ENCODE results near the gene ST3GAL5. TPM values are rescaled to one million over a fixed set of nuclear protein-coding genes. Genes with fewer than 3 reads are reported as not detected.
"Not testable (repeated sequence)": the region's sequence is repeated elsewhere in the genome, so short reads cannot be mapped to it uniquely, and the experiment has no call there.

Gene ST3GAL5
- total RNA-seq, 2 donors from 2014 or later = 5.5 to 20.4 TPM

- H3K4me1 ChIP-seq = peaks cover 0 to 35% of the 10 kb centered on the region in 2 donors
- TF ChIP-seq CTCF (IDR thresholded peaks at IDR 0.05) = peak in 1 of 2 donors; percentile 53
- H3K27me3 ChIP-seq = no peaks in the 10 kb centered on the region
- H3K36me3 ChIP-seq = no peaks in the 10 kb centered on the region
- H3K27ac ChIP-seq = peak overlapping the region; percentile 80
- peak; percentile 76 for DNase-seq (ENCODE audit: low spot score)
- H3K4me3 ChIP-seq = peak overlapping the region; percentile 74 to 82
- no peaks in the 10 kb centered on the region for H3K9me3 ChIP-seq
Observed at GRCh38 chr2:85887566-85888019, 1.2 kb downstream of the ST3GAL5 start.

DNA sequence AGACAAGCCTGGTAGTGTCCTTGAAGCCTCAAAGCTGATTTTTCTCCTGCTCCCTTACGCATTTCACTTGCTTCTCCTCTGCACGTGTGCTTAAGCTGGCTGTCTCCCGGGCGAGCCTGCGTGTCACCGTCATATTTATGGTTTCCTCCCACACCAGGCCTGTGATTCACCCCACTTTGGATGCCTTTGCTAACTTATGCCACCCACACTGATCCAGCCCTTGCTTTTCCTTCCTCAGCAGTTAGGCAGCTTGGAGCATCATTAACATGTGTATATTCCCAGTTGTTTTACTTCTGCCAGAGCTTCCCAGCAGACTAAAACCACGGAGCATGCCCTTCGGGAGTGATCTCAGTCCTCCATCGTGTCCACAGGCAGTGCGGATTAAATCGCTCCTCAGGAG, 2.2 kb downstream of the ST3GAL5 start:
- TF ChIP-seq CTCF (IDR thresholded peaks at IDR 0.05) = no peak
- no peaks in the 10 kb centered on the region for H3K27me3 ChIP-seq
- no peaks in the 10 kb centered on the region for H3K36me3 ChIP-seq
- peak; percentile 82 for DNase-seq (ENCODE audit: low spot score)
- no peaks in the 10 kb centered on the region for H3K9me3 ChIP-seq
- H3K27ac ChIP-seq = peak overlapping the region; percentile 80
- H3K4me3 ChIP-seq = peak overlapping the region in 1 of 2 donors; percentile 82
- peaks cover 0 to 35% of the 10 kb centered on the region in 2 donors for H3K4me1 ChIP-seq

- Histone ChIP-seq H3K4me1 (peaks cover 0 to 35% of the 10 kb centered on the region in 2 donors), H3K36me3 (no peaks in the 10 kb centered on the region), H3K27me3 (no peaks in the 10 kb centered on the region), H3K27ac (no peak overlapping the region), H3K9me3 (no peaks in the 10 kb centered on the region), H3K4me3 (no peak overlapping the region)
- TF ChIP-seq CTCF (IDR thresholded peaks at IDR 0.05) = no peak
- no peak for DNase-seq (ENCODE audit: low spot score)
Observed at GRCh38 chr2:85886141-85886540, 2.6 kb downstream of the ST3GAL5 start.

DNA sequence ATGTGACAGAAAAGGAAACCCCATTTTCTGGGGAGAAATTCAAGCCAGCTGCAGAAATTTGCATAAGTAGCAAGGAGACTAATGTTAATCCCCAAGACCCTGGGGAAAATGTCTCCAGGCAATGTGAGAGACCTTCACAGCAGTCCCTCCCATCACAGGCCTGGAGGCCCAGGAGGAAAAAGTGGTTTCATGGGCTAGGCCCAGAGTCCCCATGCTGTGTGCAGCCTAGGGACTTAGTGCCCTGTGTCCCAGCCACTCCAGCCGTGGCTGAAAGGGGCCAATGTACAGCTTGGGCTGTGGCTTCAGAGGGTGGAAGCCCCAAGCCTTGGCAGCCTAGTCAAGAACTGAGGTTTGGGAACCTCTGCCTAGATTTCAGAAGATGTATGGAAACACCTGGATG, 7.0 kb downstream of the ST3GAL5 start:
- not testable (repeated sequence) for H3K27ac ChIP-seq; H3K4me1 ChIP-seq; DNase-seq (ENCODE audit: low spot score); H3K36me3 ChIP-seq; H3K27me3 ChIP-seq; H3K4me3 ChIP-seq; H3K9me3 ChIP-seq

DNA sequence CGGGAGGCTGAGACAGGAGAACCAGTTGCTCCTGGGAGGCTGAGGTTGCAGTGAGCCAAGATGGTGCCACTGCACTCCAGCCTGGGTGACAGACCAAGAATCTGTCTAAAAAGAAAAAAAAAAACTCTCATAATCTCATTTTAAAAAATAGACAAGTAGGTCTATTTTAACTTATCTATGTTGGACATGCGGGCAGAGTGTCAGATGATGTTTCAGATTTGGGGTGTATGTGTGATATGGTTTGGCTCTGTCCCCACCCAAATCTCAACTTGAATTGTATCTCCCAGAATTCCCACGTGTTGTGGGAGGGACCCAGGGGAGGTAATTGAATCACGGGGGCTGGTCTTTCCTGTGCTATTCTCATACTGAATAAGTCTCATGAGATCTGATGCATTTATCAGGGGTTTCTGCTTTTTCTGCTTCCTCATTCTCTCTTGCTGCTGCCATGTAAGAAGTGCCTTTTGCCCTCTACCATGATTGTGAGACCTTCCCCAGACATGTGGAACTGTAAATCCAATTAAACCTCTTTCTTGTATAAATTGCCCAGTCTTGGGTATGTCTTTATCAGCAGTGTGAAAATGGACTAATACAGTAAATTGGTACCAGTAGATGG, 8.0 kb downstream of the ST3GAL5 start:
- H3K36me3 ChIP-seq; H3K27me3 ChIP-seq; H3K9me3 ChIP-seq; H3K4me1 ChIP-seq; H3K27ac ChIP-seq; H3K4me3 ChIP-seq; DNase-seq (ENCODE audit: low spot score): not testable (repeated sequence)

DNA sequence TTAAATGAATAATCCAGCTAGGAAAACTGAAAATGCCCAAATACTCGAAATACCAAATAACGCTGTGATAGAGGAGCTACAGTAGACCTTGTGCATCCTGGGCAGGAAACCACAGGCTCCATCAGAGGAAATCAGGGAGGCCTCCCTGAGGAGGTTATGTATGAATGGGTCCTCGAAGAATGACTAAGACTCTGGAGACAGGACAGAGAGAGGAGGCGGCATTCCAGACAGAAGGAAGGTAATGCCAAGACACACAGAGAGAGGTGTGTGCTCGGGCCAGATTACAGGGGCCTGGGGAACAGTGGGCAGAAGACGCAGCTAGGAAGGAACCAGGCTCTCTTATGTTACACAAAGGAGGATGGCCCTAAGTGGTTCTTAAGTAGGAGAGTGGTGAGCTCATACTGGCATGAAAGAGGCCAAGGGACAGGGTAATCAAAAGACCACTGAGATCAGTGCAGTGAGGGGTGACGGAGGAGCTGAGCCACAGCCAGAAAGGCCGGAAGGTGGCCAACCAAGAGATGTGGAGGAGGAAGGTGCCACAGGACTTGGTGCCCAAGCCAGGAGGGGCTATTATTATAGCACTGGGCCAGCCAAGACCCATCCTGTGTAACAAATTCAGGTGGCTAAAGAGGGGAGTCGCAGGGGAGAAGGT, 9.9 kb downstream of the ST3GAL5 start:
- no peaks in the 10 kb centered on the region for H3K9me3 ChIP-seq
- H3K4me3 ChIP-seq = no peak overlapping the region
- H3K36me3 ChIP-seq = no peaks in the 10 kb centered on the region
- no peak overlapping the region for H3K27ac ChIP-seq
- H3K4me1 ChIP-seq = no peaks in the 10 kb centered on the region
- DNase-seq (ENCODE audit: low spot score) = no peak
- no peak for TF ChIP-seq CTCF (IDR thresholded peaks at IDR 0.05)
- no peaks in the 10 kb centered on the region for H3K27me3 ChIP-seq
